K562 (cell line): ENCODE data around the gene ZBTB7A. TPM values are rescaled to one million over a fixed set of nuclear protein-coding genes. Genes with fewer than 3 reads are reported as not detected.

Source experiments
- ATAC-seq: fragments of 200-7000 bp; cut with Tn5 transposase; 3 replicates; pipeline ENCODE4 v1.9.1; 2020; ENCODE audit warnings: moderate library complexity
- BruUV-seq: library from RNA; stranded (reverse); fragments of 400-500 nt; replicated peaks from 2 replicates; lab custom pipeline; 2021; lab: Mats Ljungman, UMichigan
- CTCF ChIA-PET: fragments of 300-600 bp; formaldehyde crosslinking; extraction: SDS; loops from one replicate; lab custom pipeline; 2021; ENCODE audit warnings: low intra/inter-chr PET ratio; lab: Yijun Ruan, JAX
- POLR2A ChIA-PET: fragments of 300-600, 350-650 bp; sonication (Branson Sonifier 250); formaldehyde crosslinking; extraction: SDS; loops from one replicate; lab custom pipeline; 2021; ENCODE audit warnings: antibody characterized with exemption, inconsistent platforms; lab: Yijun Ruan, JAX
- DNase-seq, 4 experiments: peaks; one replicate each; pipeline versions ENCODE4 v3.0.0 to v3.0.0-alpha.2; 2011 to 2018; ENCODE audit warnings: low spot score in 3 of 4, mixed read lengths in 3 of 4; ENCODE audit errors: extremely low read depth in 1 of 4
- FAIRE-seq: peaks from 2 replicates; lab custom pipeline; 2011; peaks lifted over from hg19 to GRCh38; lab: Jason Lieb, UNC
- H2AFZ ChIP-seq: 2 replicates; pipeline ENCODE4 v1.6.0; 2011; ENCODE audit warnings: low read depth, low read length, control low read depth, inconsistent platforms
- H3K27ac ChIP-seq: fragments of 200-600 bp; 3 replicates; pipeline ENCODE4 v1.8.0; 2011; ENCODE audit warnings: low read depth, mild to moderate bottlenecking, control low read depth, inconsistent platforms, low read length, moderate library complexity, mixed read lengths; ENCODE audit errors: extremely low read depth
- H3K27me3 ChIP-seq, 2 experiments: fragments of 300-600 bp in 1 of 2; 2 replicates in 1 of 2; 3 replicates in 1 of 2; pipeline versions ENCODE4 v1.6.0 to v1.8.0; 2011; ENCODE audit warnings: inconsistent platforms in 2 of 2, low read length in 2 of 2, mild to moderate bottlenecking in 1 of 2, mixed read lengths in 1 of 2, moderate library complexity in 1 of 2; ENCODE audit not compliant: control insufficient read depth in 2 of 2, insufficient read depth in 2 of 2
- H3K36me3 ChIP-seq: fragments of 300-600 bp; 3 replicates; pipeline ENCODE4 v1.8.0; 2011; ENCODE audit warnings: mild to moderate bottlenecking, low read length, inconsistent platforms; ENCODE audit not compliant: control insufficient read depth, insufficient read depth
- H3K4me1 ChIP-seq, 2 experiments: fragments of 200-600 bp in 1 of 2; replicated peaks in 1 of 2; 2 replicates in 1 of 2; 3 replicates in 1 of 2; pipeline versions ENCODE4 v1.5.1 to v1.8.0; 2011; ENCODE audit warnings: inconsistent platforms in 2 of 2, low read length in 2 of 2, mild to moderate bottlenecking in 1 of 2, mixed read lengths in 1 of 2, moderate library complexity in 1 of 2; ENCODE audit not compliant: control insufficient read depth in 2 of 2, insufficient read depth in 2 of 2
- H3K4me2 ChIP-seq: 2 replicates; pipeline ENCODE4 v1.6.1; 2011; ENCODE audit warnings: low read length, control low read depth, inconsistent platforms, mixed read lengths; ENCODE audit not compliant: insufficient read depth
- H3K4me3 ChIP-seq: fragments of 200-600 bp; sonication (generic), shearing (Covaris generic); 2 replicates; pipeline ENCODE4 v1.5.1; 2016; ENCODE audit warnings: control low read depth, inconsistent platforms
- H3K79me2 ChIP-seq: fragments of 200-600 bp; 3 replicates; pipeline ENCODE4 v1.8.0; 2011; ENCODE audit warnings: low read length, inconsistent platforms; ENCODE audit not compliant: control insufficient read depth, insufficient read depth
- H3K9ac ChIP-seq, 2 experiments: 2 replicates each; pipeline versions ENCODE4 v1.6.0 to v1.6.1; 2011; ENCODE audit warnings: low read depth in 2 of 2, low read length in 2 of 2, control low read depth in 1 of 2, inconsistent platforms in 1 of 2, mild to moderate bottlenecking in 1 of 2, mixed read lengths in 1 of 2; ENCODE audit not compliant: insufficient read depth in 1 of 2
- H3K9me1 ChIP-seq: one replicate; pipeline ENCODE4 v1.6.0; 2011; ENCODE audit warnings: inconsistent platforms, mild to moderate bottlenecking, low read length, moderate library complexity; ENCODE audit not compliant: control insufficient read depth, insufficient read depth
- H3K9me3 ChIP-seq: replicated peaks from 2 replicates; pipeline ENCODE4 v1.5.1; 2011; ENCODE audit warnings: low read depth, low read length, inconsistent platforms; ENCODE audit not compliant: control insufficient read depth, insufficient read depth
- H4K20me1 ChIP-seq: replicated peaks from 2 replicates; pipeline ENCODE4 v1.6.1; 2011; ENCODE audit warnings: low read length, inconsistent platforms, mixed read lengths; ENCODE audit not compliant: control insufficient read depth, insufficient read depth
- ATF1 ChIP-seq, 2 experiments: fragments of 450-650 bp in 1 of 2; IDR thresholded peaks; 2 replicates each; pipeline ENCODE4 v1.6.1; 2016; ENCODE audit warnings: missing compliant biosample characterization in 1 of 2, missing genetic modification characterization in 1 of 2
- ESRRA ChIP-seq: fragments of 450-650 bp; IDR thresholded peaks from 2 replicates; pipeline ENCODE4 v1.6.1; 2014; ENCODE audit warnings: low read depth, mild to moderate bottlenecking, moderate library complexity, borderline replicate concordance
- GATA2 ChIP-seq: sonication (generic); formaldehyde crosslinking; IDR thresholded peaks from 2 replicates; pipeline ENCODE4 v1.4.0; 2020; ENCODE audit warnings: mild to moderate bottlenecking, missing genetic modification reagents
- POLR2G ChIP-seq: fragments of 200-400 bp; formaldehyde crosslinking; IDR thresholded peaks from 2 replicates; pipeline ENCODE4 v1.6.1; 2017; ENCODE audit warnings: low read depth, mild to moderate bottlenecking, antibody characterized with exemption, low read length, moderate library complexity
- RBFOX2 ChIP-seq: fragments of 200-400 bp; formaldehyde crosslinking; IDR thresholded peaks from 2 replicates; pipeline ENCODE4 v1.6.1; 2017; ENCODE audit warnings: low read depth, mild to moderate bottlenecking, low read length, moderate library complexity
- SUPT5H ChIP-seq: fragments of 450-650 bp; IDR thresholded peaks from 2 replicates; pipeline ENCODE4 v1.6.1; 2016
- ZNF174 ChIP-seq: fragments of 250-450 bp; sonication (Bioruptor Pico); IDR thresholded peaks from 2 replicates; pipeline ENCODE4 v1.4.0; 2020; ENCODE audit warnings: mild to moderate bottlenecking
- WGBS: fragments of 100-300 bp; shearing (Covaris generic); methylation state at CpG from one replicate; pipeline ENCODE4 v1.1.6; 2016; ENCODE audit warnings: low coverage, mixed read lengths; ENCODE audit not compliant: insufficient coverage; ENCODE audit errors: missing lambda C conversion rate; 5-methylcytosine and 5-hydroxymethylcytosine counted together
- in situ Hi-C: fragments of 300-500 bp; cut with MboI; formaldehyde crosslinking; loops from 4 replicates; pipeline ENCODE4 v1.15.0; 2018; ENCODE audit warnings: inconsistent platforms, mixed read lengths
- intact Hi-C: fragments of 100-400 bp; cut with micrococcal nuclease; formaldehyde crosslinking; loops from 2 replicates; pipeline ENCODE4 v1.14.2; 2022
- polyA plus RNA-seq, 8 experiments: library from polyadenylated mRNA; depleted of rRNA in 4 of 8; stranded (reverse) in 5 of 8; unstranded in 3 of 8; fragments of >200 nt; fragmentation: Nextera tagmentation in 2 of 8; fragmentation: Illumina TruSeq in 1 of 8; extraction: Ambion mirVana in 2 of 8; extraction: Trizol in 1 of 8; gene quantifications; 2 replicates each; pipeline versions ENCODE4 v1.2.1 to v1.2.3, GENCODE V29; 2011 to 2014; ENCODE audit warnings: inconsistent platforms in 1 of 8, missing spikeins in 1 of 8
- total RNA-seq, 7 experiments: library from RNA; depleted of rRNA in 6 of 7; stranded (reverse); fragments of >200 nt in 6 of 7; fragmentation: Illumina TruSeq in 2 of 7; extraction: Trizol in 2 of 7; gene quantifications; 2 replicates each; pipeline versions ENCODE4 v1.2.1 to v1.2.3, GENCODE V29; 2011 to 2021; ENCODE audit warnings: low replicate concordance in 1 of 7

The ZBTB7A gene
- total and polyA plus RNA-seq, 9 of the 15 experiments (the other 6 are each of a cell fraction or from before 2014, with no cell fraction given) = 0.11 to 34.0 (median 4.6) TPM

DNA sequence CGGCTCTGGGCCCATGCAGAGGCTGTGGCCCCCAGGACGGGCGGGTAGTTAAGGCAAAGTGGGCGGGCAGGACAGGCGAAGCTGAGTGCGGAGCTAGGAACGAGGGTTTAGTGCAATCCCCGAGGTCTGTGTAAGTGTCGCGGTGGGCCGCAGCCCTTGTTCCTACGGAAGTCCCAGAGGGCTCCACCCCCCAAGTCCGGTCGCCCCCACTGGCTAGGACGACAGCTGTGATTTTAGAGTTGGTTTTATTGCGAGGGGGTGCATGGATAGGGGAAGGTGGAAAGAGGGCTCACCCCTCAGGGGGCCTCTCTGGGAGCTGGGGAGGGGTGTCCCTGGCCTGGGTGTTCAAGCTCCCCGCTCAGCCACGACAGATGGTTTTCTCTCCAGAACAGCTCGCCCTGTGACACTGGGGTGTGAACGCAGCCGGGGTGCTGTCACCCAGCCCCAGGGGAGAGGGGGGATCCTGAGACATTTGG, 21.7 kb downstream of the ZBTB7A start:
- Histone ChIP-seq H3K9ac (no peak overlapping the region), H3K4me1 (peaks cover 0 to 32% of the 10 kb centered on the region in 2 experiments; a peak in 2 of 5 replicates), H3K9me3 (no peaks in the 10 kb centered on the region), H3K9me1 (no peaks in the 10 kb centered on the region), H3K4me3 (no peak overlapping the region), H3K36me3 (peaks cover 46% of the 10 kb centered on the region; the same call in 2 of the 3 replicates), H3K27me3 (no peaks in the 10 kb centered on the region), H3K79me2 (peaks cover 45% of the 10 kb centered on the region), H3K4me2 (no peak overlapping the region), H4K20me1 (peaks cover 18% of the 10 kb centered on the region), H3K27ac (no peak overlapping the region), H2AFZ (no peak overlapping the region)
- POLR2A ChIA-PET = interaction anchor here (0.6 to 1.9 kb wide), 3 partner anchors 10 to 73 kb away, joined by 3 to 7 read pairs (median 3); no protein-coding TSS in a partner anchor
- DNase-seq = no peak
- TF ChIP-seq GATA2 (CRISPR knock-in tag) (no peak), POLR2G (peak; percentile 43; the same call in 1 of the 2 replicates), RBFOX2 (0 out of 2 replicates have a peak, but pooled peaks have one; percentile 23)
- WGBS = 93% methylated on average over 14 of the region's 21 CpGs
- no TSS peak for BruUV-seq
- CTCF ChIA-PET = no interaction called here
- no peak for ATAC-seq
- in situ Hi-C loops (no loop called here), intact Hi-C loops (no loop called here)
- no peak for FAIRE-seq

DNA sequence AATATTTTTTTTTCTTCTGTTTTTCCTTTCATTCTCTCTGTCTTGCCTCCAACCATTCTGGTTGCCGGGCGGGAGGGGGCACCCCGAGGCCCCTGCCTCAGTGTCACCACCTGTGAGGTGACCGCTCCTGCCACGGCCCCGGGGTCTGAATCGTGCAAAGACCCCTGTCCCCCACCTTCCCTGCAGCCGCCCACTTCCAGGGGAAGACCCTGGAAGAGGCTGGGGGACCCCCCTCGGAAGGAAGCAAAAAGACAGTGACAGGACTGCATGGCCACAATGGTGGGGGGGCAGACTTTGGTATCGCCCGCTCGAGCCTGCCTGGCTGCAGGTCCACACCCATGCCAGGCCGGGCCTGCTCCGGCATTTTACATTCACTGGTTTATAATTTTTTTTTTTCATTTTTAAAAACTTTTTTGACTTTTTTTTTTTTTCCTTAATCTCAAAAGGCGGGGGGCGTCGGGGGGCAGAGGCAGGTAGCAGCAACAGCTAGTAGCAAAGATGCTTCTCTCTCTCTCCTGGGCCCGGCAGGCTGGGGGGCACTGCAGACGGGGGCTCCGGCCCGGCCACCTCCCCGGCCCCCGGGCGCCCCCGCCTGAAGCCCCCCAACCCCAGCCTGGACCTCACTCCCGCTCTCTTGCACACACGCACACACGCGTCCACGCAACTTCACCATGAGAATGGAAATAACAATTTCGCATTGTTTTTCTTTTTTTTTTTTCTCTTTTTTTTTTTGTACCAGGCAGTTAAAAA, 22.6 kb downstream of the ZBTB7A start:
- BruUV-seq = no TSS peak
- H3K36me3 ChIP-seq = peaks cover 37% of the 10 kb centered on the region; the same call in 2 of the 3 replicates
- CTCF ChIA-PET = no interaction called here
- TF ChIP-seq ESRRA = no peak
- no peak for TF ChIP-seq ATF1 (CRISPR knock-in tag; IDR thresholded peaks at IDR 0.05)
- TF ChIP-seq ATF1 (tag; IDR thresholded peaks at IDR 0.05) = no peak
- 0 out of 2 replicates have a peak, but pooled peaks have one; percentile 25 for TF ChIP-seq SUPT5H
- no peak for TF ChIP-seq ZNF174 (CRISPR knock-in tag)

More for the DNA sequence above, 22.6 kb downstream of the ZBTB7A start:
- no peak for FAIRE-seq
- no peak overlapping the region for H3K27ac ChIP-seq
- in situ Hi-C loops = no loop called here
- H2AFZ ChIP-seq = no peak overlapping the region
- no peak overlapping the region for H3K9ac ChIP-seq
- peaks cover 0 to 28% of the 10 kb centered on the region in 2 experiments; a peak in 2 of 5 replicates for H3K4me1 ChIP-seq
- ATAC-seq = no peak
- no peaks in the 10 kb centered on the region for H3K27me3 ChIP-seq
- intact Hi-C loops = no loop called here
- no peak for DNase-seq
- peaks cover 12% of the 10 kb centered on the region for H4K20me1 ChIP-seq
- peaks cover 37% of the 10 kb centered on the region for H3K79me2 ChIP-seq
- H3K9me1 ChIP-seq = no peaks in the 10 kb centered on the region
- no peak overlapping the region for H3K4me3 ChIP-seq
- no peak overlapping the region for H3K4me2 ChIP-seq
- 91% methylated on average over 19 of the region's 31 CpGs for WGBS
- no peaks in the 10 kb centered on the region for H3K9me3 ChIP-seq
- POLR2A ChIA-PET = interaction anchor here (0.6 to 1.9 kb wide), 2 partner anchors 14 to 74 kb away, joined by 3 to 7 read pairs; no protein-coding TSS in a partner anchor
